Heart right ventricle (tissue), 16 donors: ENCODE measurements around the gene FARP1. TPM values are rescaled to one million over a fixed set of nuclear protein-coding genes. Genes with fewer than 3 reads are reported as not detected.
A peak's percentile ranks its signal among the peaks of the same experiment; 100 is the strongest.

Experiments used
- ATAC-seq, 8 donors: fragments of 200-7000 bp; cut with Tn5 transposase; one replicate each; pipeline ENCODE4 v1.9.1; 2020; ENCODE audit warnings: mild to moderate bottlenecking in 8 of 8, moderate library complexity in 8 of 8, moderate number of reproducible peaks in 1 of 8
- DNase-seq, 2 donors: peaks; one replicate each; pipeline ENCODE4 v3.0.0-alpha.2; 2020
- H3K27ac ChIP-seq, 10 donors: fragments of 200-600 bp; sonication (generic) in 2 of 10; one replicate each; pipeline versions ENCODE4 v1.5.0 to v1.8.0; 2020 to 2022; ENCODE audit warnings: mild to moderate bottlenecking in 3 of 10
- H3K27me3 ChIP-seq, 7 donors: fragments of 200-600 bp; one replicate each; pipeline ENCODE4 v1.8.0; 2021 to 2022; ENCODE audit warnings: mild to moderate bottlenecking in 2 of 7
- H3K36me3 ChIP-seq, 9 donors: fragments of 200-600 bp; sonication (generic) in 1 of 9; one replicate each; pipeline versions ENCODE4 v1.5.0 to v1.8.0; 2020 to 2022; ENCODE audit warnings: mild to moderate bottlenecking in 2 of 9
- H3K4me1 ChIP-seq, 9 donors: fragments of 200-600 bp; sonication (generic) in 1 of 9; one replicate each; pipeline versions ENCODE4 v1.5.0 to v1.8.0; 2020 to 2022; ENCODE audit warnings: mild to moderate bottlenecking in 4 of 9
- H3K4me3 ChIP-seq, 10 donors: fragments of 200-600 bp; sonication (generic) in 2 of 10; one replicate each; pipeline versions ENCODE4 v1.5.0 to v1.8.0; 2020 to 2022; ENCODE audit warnings: mild to moderate bottlenecking in 7 of 10, moderate library complexity in 2 of 10
- H3K9me3 ChIP-seq, 11 donors: fragments of 200-600 bp in 10 of 11; sonication (generic) in 2 of 11; one replicate each; pipeline versions ENCODE4 v1.5.0 to v1.8.0; 2013 to 2022; ENCODE audit warnings: mild to moderate bottlenecking in 2 of 11, control low read depth in 1 of 11, moderate library complexity in 1 of 11
- WGBS, 2 donors: extraction: QIAGEN DNeasy Blood & Tissue Kit; methylation state at CpG; one replicate each; pipeline ENCODE4 v1.1.7; 2013; ENCODE audit warnings: inconsistent platforms in 1 of 2; 5-methylcytosine and 5-hydroxymethylcytosine counted together
- intact Hi-C, 10 donors: fragments of 100-400 bp; cut with DNase I; formaldehyde crosslinking; loops; one replicate each; pipeline versions ENCODE4 v1.11.1 to v1.14.2; 2022
- polyA plus RNA-seq, 2 donors: library from polyadenylated mRNA; stranded (reverse); fragments of 200-250 nt; gene quantifications; one replicate each; pipeline ENCODE4 v1.2.3, GENCODE V29; 2013
- total RNA-seq, 10 donors: library from RNA; stranded (reverse); fragmentation: NEBNext Ultra II Directional in 3 of 10; extraction: Animal tissue kit (Norgen Biotek cat#: 25700) in 3 of 10; gene quantifications; one replicate each; pipeline versions ENCODE4 v1.2.1 to v1.2.4, GENCODE V29; 2021 to 2023
- TF ChIP-seq, protein P1 (sequence below), 9 donors: fragments of 200-600 bp; sonication (generic) in 2 of 9; IDR thresholded peaks; one replicate each; pipeline versions ENCODE4 v1.5.0 to v1.8.0; 2021 to 2022; ENCODE audit warnings: antibody characterized with exemption in 9 of 9, mild to moderate bottlenecking in 5 of 9, moderate library complexity in 1 of 9
- donor health status: Arrhythmogenic right ventricular cardiomyopathy.
- donor health status: ischemic (EF 13 %, LVEDD 7.1; RV severe dilation, severe dysfunction).
- donor health status: healthy with polysubstance abuse.
- donor health status: DM: no; HTN: yes; CAD: no.
- donor health status: DM: no; HTN: no; CAD: no.
- donor health status: ischemic (EF 25% LVEDD 6.9; RV normal size, moderate dysfunction).
- donor health status: ischemic (EF 25% LVEDD 5.7; RV mildly dilated, moderate dysfunction).
- donor health status: healthy.
- donor health status: DM: yes; HTN: yes; CAD: no.
- donor health status: Ischemic cardiomyopathy.
- donor health status: ischemic (EF 35%, LVEDD 5.7; RV mildly dilated, moderate dysfunction).
- donor health status: nonischemic (EF 11% LVEDD 7.7; RV severe dilation, severe dysfunction).
- donor health status: DM: yes; HTN: yes; CAD: no.
- donor health status: PGD.
- donor health status: ischemic (EF 29% LVEDD 5.4; RV normal size, mild dysfunction).
- donor health status: nonischemic (EF 23%, LVEDD 6.1; RV moderate dilation, normal function).

Gene FARP1
- total and polyA plus RNA-seq, 12 donors, result 6.9 to 72.9 (median 17.1) TPM

DNA sequence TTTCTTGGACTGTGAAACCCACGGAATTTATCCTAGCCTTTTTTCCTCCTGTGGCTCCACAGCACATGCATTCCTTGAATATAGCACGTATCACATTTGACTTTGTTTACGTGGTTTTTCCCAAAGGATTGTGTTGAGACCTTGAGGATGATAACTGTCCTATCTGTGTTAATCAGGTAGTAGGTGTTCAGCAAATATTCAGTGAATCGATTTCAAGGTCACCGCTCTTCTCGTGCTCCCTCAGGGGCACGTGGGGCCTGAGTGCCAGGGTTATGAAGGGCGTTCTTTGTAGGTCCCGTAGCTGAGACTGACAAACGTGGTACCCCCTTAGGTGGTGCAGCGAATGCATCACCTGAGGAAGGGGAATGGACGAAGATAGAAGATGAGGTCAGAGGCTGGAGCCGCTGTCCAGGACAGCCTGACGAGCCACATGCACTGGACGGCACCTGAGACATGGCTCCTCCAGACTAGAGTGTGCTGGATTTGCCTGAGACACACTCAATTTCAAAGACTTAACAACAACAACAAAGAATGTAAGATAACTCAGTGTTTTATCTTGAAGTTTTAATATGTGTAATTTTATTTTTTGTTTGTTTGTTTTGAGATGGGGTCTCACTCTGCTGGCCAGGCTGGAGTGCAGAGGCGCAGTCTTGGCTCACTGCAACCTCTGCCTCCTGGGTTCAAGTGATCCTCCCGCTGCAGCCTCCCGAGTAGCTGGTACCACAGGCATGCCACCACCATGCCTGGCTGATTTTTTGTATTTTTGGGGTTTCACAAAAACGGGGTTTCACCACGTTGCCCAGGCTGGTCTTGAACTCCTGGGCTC is 165.4 kb downstream of the FARP1 start:
- ATAC-seq, result no peak
- H3K27ac ChIP-seq, result peak overlapping the region in 9 of 10 donors; percentile 13 to 76 (median 52)
- intact Hi-C loops, result no loop called here

GRCh38 chr13:98309569-98310335 is 166.9 kb downstream of the FARP1 start:
- no peaks in the 10 kb centered on the region for H3K27me3 ChIP-seq
- DNase-seq (no peak), ATAC-seq (peak in 1 of 8 donors; percentile 24)
- peaks cover 0 to 52% (median 8%) of the 10 kb centered on the region in 9 donors for H3K4me1 ChIP-seq
- peak overlapping the region in 2 of 10 donors; percentile 31 to 44 for H3K27ac ChIP-seq
- H3K36me3 ChIP-seq, result no peaks in the 10 kb centered on the region
- H3K4me3 ChIP-seq, result no peak overlapping the region
- no peaks in the 10 kb centered on the region for H3K9me3 ChIP-seq
- WGBS, 2 donors, result 71 to 72% methylated on average over 21 of the region's 21 CpGs
- TF ChIP-seq, protein P1, sequence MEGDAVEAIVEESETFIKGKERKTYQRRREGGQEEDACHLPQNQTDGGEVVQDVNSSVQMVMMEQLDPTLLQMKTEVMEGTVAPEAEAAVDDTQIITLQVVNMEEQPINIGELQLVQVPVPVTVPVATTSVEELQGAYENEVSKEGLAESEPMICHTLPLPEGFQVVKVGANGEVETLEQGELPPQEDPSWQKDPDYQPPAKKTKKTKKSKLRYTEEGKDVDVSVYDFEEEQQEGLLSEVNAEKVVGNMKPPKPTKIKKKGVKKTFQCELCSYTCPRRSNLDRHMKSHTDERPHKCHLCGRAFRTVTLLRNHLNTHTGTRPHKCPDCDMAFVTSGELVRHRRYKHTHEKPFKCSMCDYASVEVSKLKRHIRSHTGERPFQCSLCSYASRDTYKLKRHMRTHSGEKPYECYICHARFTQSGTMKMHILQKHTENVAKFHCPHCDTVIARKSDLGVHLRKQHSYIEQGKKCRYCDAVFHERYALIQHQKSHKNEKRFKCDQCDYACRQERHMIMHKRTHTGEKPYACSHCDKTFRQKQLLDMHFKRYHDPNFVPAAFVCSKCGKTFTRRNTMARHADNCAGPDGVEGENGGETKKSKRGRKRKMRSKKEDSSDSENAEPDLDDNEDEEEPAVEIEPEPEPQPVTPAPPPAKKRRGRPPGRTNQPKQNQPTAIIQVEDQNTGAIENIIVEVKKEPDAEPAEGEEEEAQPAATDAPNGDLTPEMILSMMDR (IDR thresholded peaks at IDR 0.05), result no peak
- intact Hi-C loops, result loop anchor here in 1 of 10 donors (10.0 kb wide), 1 partner anchor 165 kb away; the partner anchor contains the start of gene FARP1

More for the DNA sequence above, 165.4 kb downstream of the FARP1 start:
- no peaks in the 10 kb centered on the region for H3K36me3 ChIP-seq
- peak overlapping the region in 2 of 10 donors; percentile 24 to 35 for H3K4me3 ChIP-seq
- 63 to 71% methylated on average over 20 of the region's 20 CpGs for WGBS, 2 donors
- no peaks in the 10 kb centered on the region for H3K9me3 ChIP-seq
- no peaks in the 10 kb centered on the region for H3K27me3 ChIP-seq
- H3K4me1 ChIP-seq, result peaks cover 0 to 49% (median 8%) of the 10 kb centered on the region in 9 donors
- no peak for DNase-seq
- TF ChIP-seq, protein P1 (IDR thresholded peaks at IDR 0.05), result no peak

DNA sequence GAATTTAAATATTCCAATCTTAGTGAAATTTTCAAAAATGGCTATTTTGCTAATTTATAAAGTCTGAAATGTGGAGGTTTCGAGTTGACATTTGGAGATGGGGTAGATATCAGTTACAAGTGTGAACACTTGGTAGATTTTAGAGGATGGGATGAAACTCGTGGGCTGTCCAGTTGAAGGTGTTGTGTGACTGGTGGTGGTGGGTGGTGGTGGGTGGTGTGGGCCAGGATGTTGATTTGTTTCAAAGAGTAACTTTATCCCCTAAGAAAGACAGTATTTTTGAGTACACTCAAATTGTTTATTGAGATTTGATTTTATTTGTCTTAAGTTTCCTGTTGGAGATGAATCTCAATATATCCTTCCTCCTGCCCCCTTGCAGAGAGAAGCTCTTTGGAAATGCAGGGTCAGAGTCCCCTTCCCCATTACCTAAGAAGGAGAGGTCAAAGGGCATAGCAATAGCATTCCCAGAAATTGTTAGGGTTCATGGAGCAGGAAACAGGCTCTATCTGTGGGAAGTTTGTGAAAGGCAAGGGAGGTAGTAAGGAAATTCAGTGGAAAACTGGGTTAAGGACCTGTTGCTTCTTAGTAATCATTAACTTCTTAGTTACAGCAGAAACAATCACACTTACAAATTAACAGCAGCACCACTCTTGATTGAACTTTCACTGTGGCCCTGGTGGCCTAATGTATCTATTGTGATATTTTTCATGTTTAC is 167.7 kb downstream of the FARP1 start:
- ATAC-seq (no peak), DNase-seq (no peak)
- H3K4me1 ChIP-seq, result peaks cover 3 to 61% (median 16%) of the 10 kb centered on the region in 9 donors
- WGBS, 2 donors, result 91 to 94% methylated on average over 2 of the region's 2 CpGs
- no peak overlapping the region for H3K4me3 ChIP-seq
- no peak overlapping the region for H3K27ac ChIP-seq
- no peaks in the 10 kb centered on the region for H3K27me3 ChIP-seq
- intact Hi-C loops, result loop anchor here in 1 of 10 donors (10.0 kb wide), 1 partner anchor 166 kb away; the partner anchor contains the start of gene FARP1
- TF ChIP-seq, protein P1 (IDR thresholded peaks at IDR 0.05), result no peak
- no peaks in the 10 kb centered on the region for H3K9me3 ChIP-seq
- H3K36me3 ChIP-seq, result no peaks in the 10 kb centered on the region

- H3K27ac ChIP-seq, result peak overlapping the region in 1 of 10 donors; percentile 2
- DNase-seq (no peak), ATAC-seq (no peak)
- H3K27me3 ChIP-seq, result no peaks in the 10 kb centered on the region
- H3K9me3 ChIP-seq, result no peaks in the 10 kb centered on the region
- no peaks in the 10 kb centered on the region for H3K36me3 ChIP-seq
- TF ChIP-seq, protein P1 (IDR thresholded peaks at IDR 0.05), result no peak
- no peak overlapping the region for H3K4me3 ChIP-seq
- WGBS, 2 donors, result 48 to 87% methylated on average over 1 of the region's 1 CpG
- peaks cover 6 to 66% (median 21%) of the 10 kb centered on the region in 9 donors for H3K4me1 ChIP-seq
- intact Hi-C loops, result loop anchor here in 1 of 10 donors (10.0 kb wide), 1 partner anchor 166 kb away; the partner anchor contains the start of gene FARP1
These were observed 168.3 kb downstream of the FARP1 start for GRCh38 chr13:98311200-98311548.
